ENCODE data around the gene KCNIP3. TPM values are rescaled to one million over a fixed set of nuclear protein-coding genes. Genes with fewer than 3 reads are reported as not detected.
A peak's percentile ranks its signal among the peaks of the same experiment; 100 is the strongest.

The KCNIP3 gene
- total RNA-seq, 1 donor from 2014 or later = 27.5 TPM

GRCh38 chr2:95295376-95295775, 1.8 kb upstream of the KCNIP3 start:
- Histone ChIP-seq H3K9me3 (no peaks in the 10 kb centered on the region), H3K4me3 (no peak overlapping the region), H3K27ac (no peak overlapping the region), H3K4me1 (peaks cover 7% of the 10 kb centered on the region), H3K36me3 (peaks cover 0 to 3% of the 10 kb centered on the region in 2 donors), H3K27me3 (no peaks in the 10 kb centered on the region)
- no peak for DNase-seq (ENCODE audit: extremely low spot score in 2 of 2)
- no peak for TF ChIP-seq POLR2AphosphoS5 (IDR thresholded peaks at IDR 0.05; ENCODE audit: insufficient read depth in 1 of 2, low read depth in 1 of 2)
- TF ChIP-seq, protein P1, sequence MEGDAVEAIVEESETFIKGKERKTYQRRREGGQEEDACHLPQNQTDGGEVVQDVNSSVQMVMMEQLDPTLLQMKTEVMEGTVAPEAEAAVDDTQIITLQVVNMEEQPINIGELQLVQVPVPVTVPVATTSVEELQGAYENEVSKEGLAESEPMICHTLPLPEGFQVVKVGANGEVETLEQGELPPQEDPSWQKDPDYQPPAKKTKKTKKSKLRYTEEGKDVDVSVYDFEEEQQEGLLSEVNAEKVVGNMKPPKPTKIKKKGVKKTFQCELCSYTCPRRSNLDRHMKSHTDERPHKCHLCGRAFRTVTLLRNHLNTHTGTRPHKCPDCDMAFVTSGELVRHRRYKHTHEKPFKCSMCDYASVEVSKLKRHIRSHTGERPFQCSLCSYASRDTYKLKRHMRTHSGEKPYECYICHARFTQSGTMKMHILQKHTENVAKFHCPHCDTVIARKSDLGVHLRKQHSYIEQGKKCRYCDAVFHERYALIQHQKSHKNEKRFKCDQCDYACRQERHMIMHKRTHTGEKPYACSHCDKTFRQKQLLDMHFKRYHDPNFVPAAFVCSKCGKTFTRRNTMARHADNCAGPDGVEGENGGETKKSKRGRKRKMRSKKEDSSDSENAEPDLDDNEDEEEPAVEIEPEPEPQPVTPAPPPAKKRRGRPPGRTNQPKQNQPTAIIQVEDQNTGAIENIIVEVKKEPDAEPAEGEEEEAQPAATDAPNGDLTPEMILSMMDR (IDR thresholded peaks at IDR 0.05) = no peak
- no peak for TF ChIP-seq POLR2A (IDR thresholded peaks at IDR 0.05)
- intact Hi-C loops (cut with DNase I) = no loop called here

DNA sequence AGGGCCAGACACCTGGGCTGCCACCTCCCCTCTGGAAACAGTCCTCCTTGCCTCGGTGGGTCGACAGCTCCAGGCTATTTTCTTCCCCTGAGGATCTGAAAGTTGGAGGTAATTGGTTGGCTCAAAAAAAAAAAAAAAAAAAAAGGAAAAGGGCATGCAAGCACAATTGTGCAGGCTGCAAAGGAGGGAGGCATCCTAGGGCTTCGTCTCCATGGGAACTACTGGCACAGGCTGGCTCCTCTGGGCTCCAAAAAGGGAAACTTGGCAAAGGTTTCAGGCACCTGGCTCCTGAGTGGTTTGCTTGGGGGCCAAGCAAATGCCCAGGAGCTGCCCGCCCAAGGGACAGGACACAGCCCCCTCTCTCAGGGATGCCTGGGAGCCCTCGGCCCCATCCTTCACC, 1.1 kb upstream of the KCNIP3 start:
- peaks cover 7% of the 10 kb centered on the region for H3K4me1 ChIP-seq
- no peak overlapping the region for H3K27ac ChIP-seq

DNA sequence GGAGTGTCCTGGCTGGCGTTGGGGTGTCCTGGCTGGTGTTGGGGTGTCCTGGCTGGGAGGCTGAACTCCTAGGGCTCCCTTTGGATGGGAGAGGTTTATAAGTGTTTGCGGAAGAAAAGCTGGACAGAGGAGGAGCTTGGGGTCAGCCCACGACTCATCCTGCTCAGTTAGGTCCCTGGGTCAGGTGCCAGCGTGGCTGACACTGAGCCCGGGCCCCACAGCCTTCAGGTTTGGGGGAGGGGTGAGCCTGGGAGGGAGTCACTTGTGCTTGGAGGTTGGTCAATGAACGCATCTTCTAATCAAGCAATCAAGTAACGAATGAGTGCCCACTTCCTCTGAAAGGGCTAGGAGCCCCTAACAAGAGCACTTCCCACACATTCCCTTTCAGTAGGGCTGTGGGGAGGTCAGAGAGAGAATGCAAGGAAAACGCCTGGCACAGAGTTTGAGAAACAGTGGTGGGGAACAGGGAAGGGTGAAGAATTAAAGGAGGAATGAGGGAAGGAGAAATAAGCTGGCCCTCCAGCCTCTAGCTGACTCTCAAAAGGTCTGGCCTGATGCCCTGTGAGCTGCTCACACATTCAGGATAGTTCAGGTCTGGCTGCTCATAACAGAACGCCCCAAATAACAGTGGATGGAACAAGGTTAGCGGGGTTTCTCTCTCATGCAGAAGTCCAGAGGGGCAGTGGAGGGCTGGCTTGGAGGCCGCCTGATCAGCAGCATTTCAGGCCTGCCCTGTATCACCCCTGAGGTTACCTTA, 670 bp downstream of the KCNIP3 start:
- H3K27ac ChIP-seq = peak overlapping the region; percentile 17
- H3K9me3 ChIP-seq = no peaks in the 10 kb centered on the region
- H3K4me1 ChIP-seq = peaks cover 7% of the 10 kb centered on the region
- peak overlapping the region; percentile 40 for H3K4me3 ChIP-seq
- intact Hi-C loops (cut with DNase I) = no loop called here
- DNase-seq (ENCODE audit: extremely low spot score in 2 of 2) = no peak
- no peaks in the 10 kb centered on the region for H3K27me3 ChIP-seq
- no peak for TF ChIP-seq POLR2AphosphoS5 (IDR thresholded peaks at IDR 0.05; ENCODE audit: insufficient read depth in 1 of 2, low read depth in 1 of 2)
- TF ChIP-seq, protein P1 (IDR thresholded peaks at IDR 0.05) = no peak
- TF ChIP-seq POLR2A (IDR thresholded peaks at IDR 0.05) = no peak
- H3K36me3 ChIP-seq = no peaks in the 10 kb centered on the region

More for the DNA sequence above, 1.1 kb upstream of the KCNIP3 start:
- H3K9me3 ChIP-seq = no peaks in the 10 kb centered on the region
- TF ChIP-seq, protein P1 (IDR thresholded peaks at IDR 0.05) = no peak
- TF ChIP-seq POLR2A (IDR thresholded peaks at IDR 0.05) (no peak), POLR2AphosphoS5 (IDR thresholded peaks at IDR 0.05; ENCODE audit: insufficient read depth in 1 of 2, low read depth in 1 of 2) (no peak)
- no peak for DNase-seq (ENCODE audit: extremely low spot score in 2 of 2)
- H3K36me3 ChIP-seq = no peaks in the 10 kb centered on the region
- H3K4me3 ChIP-seq = no peak overlapping the region
- intact Hi-C loops (cut with DNase I) = no loop called here
- no peaks in the 10 kb centered on the region for H3K27me3 ChIP-seq

DNA sequence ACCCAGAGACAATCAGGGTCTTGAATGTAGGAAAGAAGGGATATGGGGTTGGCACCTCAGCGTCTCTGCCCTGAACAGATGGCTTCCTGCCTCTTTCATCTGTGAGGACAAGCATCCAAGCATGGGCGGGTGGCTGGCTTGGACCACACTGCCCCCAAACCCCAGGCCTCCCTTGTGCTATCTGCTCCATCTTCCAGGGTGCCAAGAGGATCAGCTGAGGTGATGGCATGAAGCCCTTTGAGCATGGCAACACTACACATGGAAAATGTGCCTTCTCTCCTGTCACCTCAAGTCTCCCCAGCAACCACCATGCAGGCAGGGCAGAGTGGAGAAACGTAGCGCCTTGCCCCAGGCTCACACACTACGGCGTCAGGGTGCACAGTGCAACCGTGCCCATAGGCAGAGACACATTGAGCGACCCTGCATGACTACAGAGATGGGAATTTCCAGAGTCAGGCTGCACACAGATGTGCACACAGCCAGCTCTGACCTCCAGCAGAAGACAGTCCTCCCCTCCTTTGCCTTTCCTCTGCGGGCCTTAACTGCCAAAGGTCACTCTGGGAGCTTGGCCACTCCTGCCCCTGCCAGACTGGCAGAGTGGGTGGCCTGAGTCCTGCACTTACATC, 1.5 kb downstream of the KCNIP3 start:
- no peaks in the 10 kb centered on the region for H3K36me3 ChIP-seq
- no peaks in the 10 kb centered on the region for H3K27me3 ChIP-seq
- no peak overlapping the region for H3K4me3 ChIP-seq
- H3K4me1 ChIP-seq = peaks cover 7% of the 10 kb centered on the region
- no peaks in the 10 kb centered on the region for H3K9me3 ChIP-seq
- H3K27ac ChIP-seq = no peak overlapping the region
- intact Hi-C loops (cut with DNase I) = no loop called here
- DNase-seq (ENCODE audit: extremely low spot score in 2 of 2) = no peak
- TF ChIP-seq POLR2AphosphoS5 (IDR thresholded peaks at IDR 0.05; ENCODE audit: insufficient read depth in 1 of 2, low read depth in 1 of 2) (no peak), POLR2A (IDR thresholded peaks at IDR 0.05) (no peak)
- TF ChIP-seq, protein P1 (IDR thresholded peaks at IDR 0.05) = no peak

GRCh38 chr2:95299961-95300360, 2.8 kb downstream of the KCNIP3 start:
- intact Hi-C loops (cut with DNase I) = no loop called here
- Histone ChIP-seq H3K36me3 (no peaks in the 10 kb centered on the region), H3K27me3 (no peaks in the 10 kb centered on the region), H3K4me1 (peaks cover 7% of the 10 kb centered on the region), H3K9me3 (no peaks in the 10 kb centered on the region), H3K27ac (no peak overlapping the region), H3K4me3 (no peak overlapping the region)
- TF ChIP-seq POLR2AphosphoS5 (IDR thresholded peaks at IDR 0.05; ENCODE audit: insufficient read depth in 1 of 2, low read depth in 1 of 2) = no peak
- TF ChIP-seq, protein P1 (IDR thresholded peaks at IDR 0.05) = no peak
- TF ChIP-seq POLR2A (IDR thresholded peaks at IDR 0.05) = no peak
- DNase-seq (ENCODE audit: extremely low spot score in 2 of 2) = no peak

All from vagina (tissue), 2 donors.